Stomach (tissue), 9 donors: ENCODE measurements around the gene GAK. TPM values are rescaled to one million over a fixed set of nuclear protein-coding genes. Genes with fewer than 3 reads are reported as not detected.

Experiments used
- DNase-seq, 2 donors: peaks; one replicate each; pipeline versions ENCODE4 v3.0.0 to v3.0.0-alpha.2; 2013 to 2019
- H3K27ac ChIP-seq, 5 donors: fragments of 200-600 bp in 4 of 5; sonication (generic) in 4 of 5; one replicate each; pipeline ENCODE4 v1.5.1; 2013 to 2019; ENCODE audit warnings: mild to moderate bottlenecking in 1 of 5, moderate library complexity in 1 of 5
- H3K27me3 ChIP-seq, 3 donors: fragments of 200-600 bp; sonication (generic); one replicate each; pipeline ENCODE4 v1.5.1; 2017 to 2019; ENCODE audit warnings: mixed run types in 1 of 3
- H3K36me3 ChIP-seq, 4 donors: fragments of 200-600 bp; sonication (generic); 1 replicate in 3 of 4; 2 replicates in 1 of 4; pipeline ENCODE4 v1.5.1; 2016 to 2019
- H3K4me1 ChIP-seq, 4 donors: fragments of 200-600 bp; sonication (generic); one replicate each; pipeline ENCODE4 v1.5.1; 2016 to 2019
- H3K4me3 ChIP-seq, 4 donors: fragments of 200-600 bp; sonication (generic) in 3 of 4; one replicate each; pipeline ENCODE4 v1.5.1; 2016 to 2019; ENCODE audit warnings: mild to moderate bottlenecking in 1 of 4
- H3K9me3 ChIP-seq, 4 donors: fragments of 200-600 bp; sonication (generic); one replicate each; pipeline ENCODE4 v1.5.1; 2016 to 2019
- EP300 ChIP-seq: sonication (generic); formaldehyde crosslinking; IDR thresholded peaks from one replicate; pipeline ENCODE4 v1.6.1; 2017; ENCODE audit warnings: antibody characterized with exemption
- POLR2A ChIP-seq, 4 donors: fragments of 450-650 bp; IDR thresholded peaks; one replicate each; pipeline ENCODE4 v1.6.1; 2016; ENCODE audit warnings: antibody characterized with exemption in 4 of 4, control low read depth in 2 of 4, mild to moderate bottlenecking in 1 of 4, moderate library complexity in 1 of 4
- POLR2AphosphoS5 ChIP-seq, 3 donors: sonication (generic); formaldehyde crosslinking; IDR thresholded peaks; one replicate each; pipeline ENCODE4 v1.6.1; 2016; ENCODE audit warnings: antibody characterized with exemption in 3 of 3
- WGBS, 5 donors: extraction: QIAGEN DNeasy Blood & Tissue Kit in 3 of 5; methylation state at CpG; one replicate each; pipeline versions ENCODE4 v1.1.5 to v1.1.7; 2013 to 2018; 5-methylcytosine and 5-hydroxymethylcytosine counted together
- intact Hi-C: fragments of 100-400 bp; cut with DNase I; formaldehyde crosslinking; loops from one replicate; pipeline ENCODE4 v1.15.1; 2023; ENCODE audit warnings: low total_unique reads
- polyA plus RNA-seq, 3 donors: library from polyadenylated mRNA; stranded (reverse); fragments of 200-250 nt; gene quantifications; one replicate each; pipeline ENCODE4 v1.2.3, GENCODE V29; 2013
- total RNA-seq, 5 donors: library from RNA; depleted of rRNA; stranded (reverse); fragments of >200 nt; gene quantifications; one replicate each; pipeline versions ENCODE4 v1.1.0 to v1.2.3, GENCODE V29; 2014 to 2016
- TF ChIP-seq, protein P1 (sequence below), 7 experiments: fragments of 450-650 bp in 4 of 7; fragments of 200-600 bp in 3 of 7; sonication (generic) in 3 of 7; IDR thresholded peaks; one replicate each; pipeline ENCODE4 v1.5.1; 2016 to 2019; ENCODE audit warnings: antibody characterized with exemption in 7 of 7, control low read depth in 2 of 7, mild to moderate bottlenecking in 1 of 7
- donor health status: healthy with polysubstance abuse.
- donor health status: Bipolar disorder and iron deficiency.
- donor health status: healthy.

GAK gene
- total and polyA plus RNA-seq, 8 donors = 71.8 to 503 (median 157) TPM

- Histone ChIP-seq H3K36me3 (peaks cover 28 to 97% (median 86%) of the 10 kb centered on the region in 4 donors), H3K27me3 (no peaks in the 10 kb centered on the region), H3K27ac (no peak overlapping the region), H3K4me1 (no peaks in the 10 kb centered on the region), H3K4me3 (no peak overlapping the region), H3K9me3 (no peaks in the 10 kb centered on the region)
- no peak for TF ChIP-seq EP300
- TF ChIP-seq POLR2A (IDR thresholded peaks at IDR 0.05) = no peak
- TF ChIP-seq, protein P1, sequence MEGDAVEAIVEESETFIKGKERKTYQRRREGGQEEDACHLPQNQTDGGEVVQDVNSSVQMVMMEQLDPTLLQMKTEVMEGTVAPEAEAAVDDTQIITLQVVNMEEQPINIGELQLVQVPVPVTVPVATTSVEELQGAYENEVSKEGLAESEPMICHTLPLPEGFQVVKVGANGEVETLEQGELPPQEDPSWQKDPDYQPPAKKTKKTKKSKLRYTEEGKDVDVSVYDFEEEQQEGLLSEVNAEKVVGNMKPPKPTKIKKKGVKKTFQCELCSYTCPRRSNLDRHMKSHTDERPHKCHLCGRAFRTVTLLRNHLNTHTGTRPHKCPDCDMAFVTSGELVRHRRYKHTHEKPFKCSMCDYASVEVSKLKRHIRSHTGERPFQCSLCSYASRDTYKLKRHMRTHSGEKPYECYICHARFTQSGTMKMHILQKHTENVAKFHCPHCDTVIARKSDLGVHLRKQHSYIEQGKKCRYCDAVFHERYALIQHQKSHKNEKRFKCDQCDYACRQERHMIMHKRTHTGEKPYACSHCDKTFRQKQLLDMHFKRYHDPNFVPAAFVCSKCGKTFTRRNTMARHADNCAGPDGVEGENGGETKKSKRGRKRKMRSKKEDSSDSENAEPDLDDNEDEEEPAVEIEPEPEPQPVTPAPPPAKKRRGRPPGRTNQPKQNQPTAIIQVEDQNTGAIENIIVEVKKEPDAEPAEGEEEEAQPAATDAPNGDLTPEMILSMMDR (IDR thresholded peaks at IDR 0.05) = no peak
- no peak for TF ChIP-seq POLR2AphosphoS5 (IDR thresholded peaks at IDR 0.05)
- intact Hi-C loops = no loop called here
- 94 to 97% (median 95%) methylated on average over 18 to 20 of the region's 20 CpGs for WGBS, 5 donors
- DNase-seq = no peak
These were observed 25.6 kb downstream of the GAK start for GRCh38 chr4:906339-907102.

- intact Hi-C loops = no loop called here
- H3K4me1 ChIP-seq = no peaks in the 10 kb centered on the region
- TF ChIP-seq POLR2A (IDR thresholded peaks at IDR 0.05) = no peak
- TF ChIP-seq, protein P1 (IDR thresholded peaks at IDR 0.05) = no peak
- no peak overlapping the region for H3K4me3 ChIP-seq
- H3K9me3 ChIP-seq = no peaks in the 10 kb centered on the region
- peaks cover 21 to 97% (median 86%) of the 10 kb centered on the region in 4 donors for H3K36me3 ChIP-seq
- H3K27me3 ChIP-seq = no peaks in the 10 kb centered on the region
- H3K27ac ChIP-seq = no peak overlapping the region
- 95 to 98% (median 97%) methylated on average over 47 to 49 of the region's 49 CpGs for WGBS, 5 donors
- peak in 1 of 2 donors; percentile 52 for DNase-seq
These were observed 26.4 kb downstream of the GAK start for GRCh38 chr4:905485-906338.

GRCh38 chr4:903066-904046, 28.8 kb downstream of the GAK start:
- no peaks in the 10 kb centered on the region for H3K9me3 ChIP-seq
- no peak for DNase-seq
- TF ChIP-seq POLR2AphosphoS5 (IDR thresholded peaks at IDR 0.05) (no peak), EP300 (no peak), POLR2A (IDR thresholded peaks at IDR 0.05) (no peak)
- TF ChIP-seq, protein P1 (IDR thresholded peaks at IDR 0.05) = no peak
- H3K27me3 ChIP-seq = no peaks in the 10 kb centered on the region
- H3K27ac ChIP-seq = no peak overlapping the region
- peaks cover 17 to 97% (median 86%) of the 10 kb centered on the region in 4 donors for H3K36me3 ChIP-seq
- no peak overlapping the region for H3K4me3 ChIP-seq
- 89 to 92% (median 90%) methylated on average over 41 to 42 of the region's 42 CpGs for WGBS, 5 donors
- no peaks in the 10 kb centered on the region for H3K4me1 ChIP-seq
- intact Hi-C loops = no loop called here
